ENCODE results near the gene KIAA0232. TPM values are rescaled to one million over a fixed set of nuclear protein-coding genes. Genes with fewer than 3 reads are reported as not detected.
A peak's percentile ranks its signal among the peaks of the same experiment; 100 is the strongest.

Gene KIAA0232
- total and polyA plus RNA-seq, 10 of the 15 experiments (the other 5 are each of a cell fraction or from before 2014, with no cell fraction given), result 2.8 to 15.1 (median 10.8) TPM

GRCh38 chr4:6885953-6886557 lies 103.5 kb downstream of the KIAA0232 start:
- Histone ChIP-seq H3K4me2 (ENCODE audit: control insufficient read depth, insufficient read depth) (no peak overlapping the region), H3K79me2 (ENCODE audit: control insufficient read depth, insufficient read depth, low read length) (no peaks in the 10 kb centered on the region), H3K27ac (ENCODE audit: control insufficient read depth, insufficient read depth) (no peak overlapping the region), H3K27me3 (replicated peaks in 1 of 2; ENCODE audit: control insufficient read depth in 2 of 2, insufficient read depth in 2 of 2, low read length in 1 of 2) (no peaks in the 10 kb centered on the region), H3K4me1 (ENCODE audit: control insufficient read depth, insufficient read depth, low read length) (no peaks in the 10 kb centered on the region), H4K20me1 (ENCODE audit: control insufficient read depth, insufficient read depth) (no peaks in the 10 kb centered on the region), H3K4me3 (no peak overlapping the region), H3K9ac (ENCODE audit: control insufficient read depth, insufficient read depth, low read length) (no peak overlapping the region), H3K9me3 (replicated peaks; ENCODE audit: control insufficient read depth, insufficient read depth, low read length) (peaks cover 9% of the 10 kb centered on the region; the same call in 1 of the 3 replicates), H2AFZ (ENCODE audit: control insufficient read depth, low read depth, low read length) (no peak overlapping the region), H3K36me3 (ENCODE audit: control insufficient read depth in 2 of 2, insufficient read depth in 2 of 2, low read length in 1 of 2) (peaks cover 4 to 10% of the 10 kb centered on the region in 2 experiments; a peak in 3 of 4 replicates)
- ChIA-PET SMC1A (ENCODE audit: uncharacterized antibody, unreplicated experiment) (interaction anchor here (0.8 to 2.5 kb wide), 13 partner anchors 13 to 196 kb away, joined by 3 to 20 read pairs (median 5); partner anchors contain the start of genes BLOC1S4 and TADA2B), CTCF (interaction anchor here (0.5 to 6.6 kb wide), 17 partner anchors 13 to 1504 kb away, joined by 3 to 64 read pairs (median 6); partner anchors contain the start of genes BLOC1S4, GRPEL1 and TBC1D14), RAD21 (ENCODE audit: unreplicated experiment) (interaction anchor here (0.8 to 3.3 kb wide), 8 partner anchors 13 to 182 kb away, joined by 3 to 13 read pairs (median 4); partner anchors contain the start of gene GRPEL1), POLR2A (interaction anchor here (0.9 kb wide), 1 partner anchor 16 kb away, joined by 3 read pairs; no protein-coding TSS in a partner anchor)
- FAIRE-seq (no peak), DNase-seq (ENCODE audit: low read depth, low spot score) (peak; percentile 34), ATAC-seq (peak; percentile 94)
- TF ChIP-seq PRDM15 (CRISPR knock-in tag; IDR thresholded peaks at IDR 0.05), result no peak
- no peak for TF ChIP-seq REST (IDR thresholded peaks at IDR 0.05; ENCODE audit: low read depth, low read length)
- TF ChIP-seq CTCF (IDR thresholded peaks at IDR 0.05 in 2 of 3, conservative IDR thresholded peaks at IDR 0.05 in 1 of 3; ENCODE audit: control insufficient read depth in 2 of 3, extremely low read depth in 1 of 3, insufficient read depth in 1 of 3, low read depth in 3 of 3, low read length in 3 of 3), result peak; percentile 26 to 51 (median 35); a peak in 4 of 6 replicates
- peak; percentile 20; the same call in 1 of the 2 replicates for TF ChIP-seq SMC3 (IDR thresholded peaks at IDR 0.05; ENCODE audit: borderline replicate concordance, low read length)
- TF ChIP-seq MTA2 (IDR thresholded peaks at IDR 0.05; ENCODE audit: low read depth), result peak; percentile 37; the same call in 1 of the 2 replicates
- TF ChIP-seq RAD21 (IDR thresholded peaks at IDR 0.05; ENCODE audit: insufficient read depth, low read depth, low read length), result 0 out of 2 replicates have a peak, but pooled peaks have one; percentile 1
- 39% methylated on average over 15 of the region's 15 CpGs for WGBS (ENCODE audit: insufficient coverage, insufficient replicate concordance, low lambda C conversion rate, missing lambda C conversion rate)
- intact Hi-C loops (cut with micrococcal nuclease; ENCODE audit: unreplicated experiment) (no loop called here), in situ Hi-C loops (cut with MboI) (no loop called here)
- BruUV-seq (replicated peaks), result no TSS peak

All from GM12878 (cell line).